Hindlimb muscle (tissue), 1 donor: ENCODE results near the gene LYSMD1. TPM values are rescaled to one million over a fixed set of nuclear protein-coding genes. Genes with fewer than 3 reads are reported as not detected.
"Not testable (repeated sequence)": the region's sequence is repeated elsewhere in the genome, so short reads cannot be mapped to it uniquely, and the experiment has no call there.

Experiments
- DNase-seq: peaks from one replicate; pipeline ENCODE4 v3.0.0-alpha.2; 2013
- polyA plus RNA-seq: library from polyadenylated mRNA; unstranded; fragments of 120-200 nt; gene quantifications from one replicate; pipeline ENCODE4 v1.2.1, GENCODE V29; 2013; ENCODE audit not compliant: insufficient read length

Gene LYSMD1
- 12.2 TPM for polyA plus RNA-seq

DNA sequence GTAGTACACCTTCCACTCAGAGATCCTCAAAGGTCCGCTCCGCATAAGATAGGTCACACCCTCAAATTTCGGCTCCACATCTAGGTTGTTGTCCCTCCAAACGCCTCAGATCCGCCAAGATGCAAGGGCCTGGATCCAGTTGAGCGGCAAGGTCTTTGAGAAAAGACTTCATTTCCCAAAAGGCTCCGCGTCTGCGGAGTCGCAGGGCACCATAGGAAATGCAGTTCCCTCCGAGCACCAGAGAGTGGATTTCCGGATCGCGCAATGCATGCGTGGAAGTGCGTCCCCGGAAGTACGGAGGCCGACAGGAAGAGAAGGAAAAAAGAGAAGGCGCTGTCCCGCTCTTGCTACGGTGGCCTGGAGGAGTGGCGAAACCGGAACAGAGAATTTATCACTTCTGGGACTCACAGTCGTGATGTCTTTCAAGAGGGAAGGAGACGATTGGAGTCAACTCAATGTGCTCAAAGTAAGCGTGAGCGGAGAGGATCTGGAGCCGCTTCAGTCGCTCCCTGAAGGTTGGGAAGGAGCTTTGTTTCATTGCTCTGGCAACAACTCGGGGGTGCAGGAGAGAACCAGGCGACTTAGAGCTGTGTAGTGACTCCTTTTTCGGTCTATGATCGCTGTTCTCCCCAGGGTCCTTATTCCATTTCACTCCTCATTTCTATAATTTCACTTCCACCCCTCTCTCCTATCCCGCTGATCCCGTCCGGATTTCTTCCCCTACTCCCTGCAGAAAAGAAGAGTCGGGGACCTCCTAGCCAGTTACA, at the start of gene LYSMD1, which contains the start of gene SCNM1:
TSS of gene LYSMD1 (minus strand) at position 165 of the 767 bp plus-strand sequence. CDS start 644 bp downstream, outside the sequence.
TSS of gene SCNM1 (plus strand) at position 407 of the 767 bp plus-strand sequence. CDS start at position 416, 9 bp downstream.
- peak; percentile 99 for DNase-seq

- no peak for DNase-seq
Observed at GRCh38 chr1:151213560-151213959, 47.9 kb upstream of the LYSMD1 start.

GRCh38 chr1:151211972-151212705, 46.4 kb upstream of the LYSMD1 start:
- no peak for DNase-seq

DNA sequence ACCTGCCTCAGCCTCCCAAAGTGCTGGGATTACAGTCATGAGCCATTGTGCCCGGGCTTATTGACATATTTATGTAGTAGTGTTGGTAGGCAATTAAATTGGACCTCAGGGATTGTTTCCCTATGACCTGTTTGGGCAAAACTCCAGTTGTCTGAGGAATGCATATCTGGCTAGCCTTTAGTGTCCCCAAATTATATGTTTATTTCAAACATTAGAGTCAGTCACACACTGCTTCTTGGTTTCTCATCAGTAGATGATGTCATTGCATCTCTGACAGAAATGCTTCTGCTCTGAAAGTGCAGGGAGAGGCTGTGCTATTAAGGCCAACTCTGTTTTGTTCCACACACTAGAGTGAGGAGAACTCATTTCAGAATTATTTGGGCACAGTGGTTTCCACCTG, 45.1 kb upstream of the LYSMD1 start:
- DNase-seq, result no peak

DNA sequence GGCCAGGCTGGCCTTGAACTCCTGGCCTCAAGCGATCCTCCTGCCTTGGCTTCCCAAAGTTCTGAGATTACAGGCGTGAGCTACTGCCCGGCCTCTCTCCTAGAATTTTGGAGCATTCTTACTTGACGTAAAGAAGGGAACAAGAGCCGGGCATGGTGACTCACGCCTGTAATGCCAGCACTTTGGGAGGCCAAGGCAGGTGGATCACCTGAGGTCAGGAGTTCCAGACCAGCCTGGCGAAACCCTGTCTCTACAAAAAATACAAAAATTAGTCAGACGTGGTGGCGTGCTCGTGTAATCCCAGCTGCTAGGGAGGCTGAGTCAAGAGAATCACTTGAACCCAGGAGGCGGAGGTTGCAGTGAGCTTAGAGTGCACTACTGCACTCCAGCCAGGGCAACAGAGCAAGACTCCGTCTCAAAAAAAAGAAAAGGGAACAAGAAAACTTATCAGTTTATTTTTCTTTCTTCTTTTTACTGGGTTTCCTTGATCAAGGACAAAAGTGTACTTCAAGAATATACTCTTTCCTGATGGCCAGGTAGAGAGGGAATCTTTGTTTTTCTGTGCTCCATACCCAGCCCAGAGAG, 39.8 kb upstream of the LYSMD1 start:
- DNase-seq, result not testable (repeated sequence)

- peak; percentile 33 for DNase-seq
Observed at GRCh38 chr1:151199873-151200581, 34.3 kb upstream of the LYSMD1 start.

DNA sequence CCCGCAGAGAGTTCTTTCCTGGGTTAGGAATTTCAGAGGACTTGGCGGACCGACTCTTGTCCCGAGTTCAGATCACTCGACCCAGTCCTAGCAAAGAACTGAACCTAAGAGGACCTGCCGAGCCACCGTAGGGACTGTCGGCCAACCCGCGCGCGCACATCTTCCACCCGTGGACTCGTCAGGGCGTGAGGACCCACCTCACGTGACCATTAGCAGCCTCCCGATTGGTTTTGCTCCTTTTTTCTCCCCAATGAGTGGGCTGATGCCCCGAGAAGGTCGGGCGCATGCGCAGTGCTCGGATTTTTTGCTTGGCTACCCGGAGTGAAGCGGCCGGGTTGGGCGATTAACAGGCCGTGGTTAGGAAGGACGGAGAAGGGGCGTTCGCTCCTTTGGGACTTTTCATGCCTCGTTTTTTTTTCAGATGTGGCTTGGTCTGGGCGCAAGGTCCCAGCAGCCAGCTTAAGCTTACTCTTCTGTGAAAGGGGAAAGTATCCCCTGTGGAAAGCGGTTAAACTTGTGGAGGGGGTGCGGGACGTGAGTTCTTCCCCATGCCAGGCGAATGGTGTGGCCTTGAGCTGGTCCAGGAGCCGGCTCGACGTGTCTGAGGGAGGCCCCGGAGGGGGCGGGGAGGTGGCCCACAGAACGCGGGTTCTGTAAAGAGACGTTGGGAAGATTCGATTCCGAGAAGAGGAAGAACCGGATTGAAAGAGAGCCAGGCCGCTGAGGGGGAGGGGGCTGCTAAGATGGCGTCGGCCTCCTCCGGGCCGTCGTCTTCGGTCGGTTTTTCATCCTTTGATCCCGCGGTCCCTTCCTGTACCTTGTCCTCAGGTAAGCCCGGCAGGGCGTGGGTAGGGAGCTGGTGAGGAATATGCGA, 32.8 kb upstream of the LYSMD1 start, which contains the start of gene PIP5K1A:
TSS of gene PIP5K1A (plus strand) at position 299 of the 874 bp plus-strand sequence. CDS start at position 744, 445 bp downstream.
- peak; percentile 98 for DNase-seq

- DNase-seq, result no peak
Observed at GRCh38 chr1:151197863-151198253, 32.2 kb upstream of the LYSMD1 start.

- peak; percentile 76 for DNase-seq
Observed at GRCh38 chr1:151196292-151196800, 30.6 kb upstream of the LYSMD1 start.

GRCh38 chr1:151194894-151195594, 29.3 kb upstream of the LYSMD1 start:
- not testable (repeated sequence) for DNase-seq

DNA sequence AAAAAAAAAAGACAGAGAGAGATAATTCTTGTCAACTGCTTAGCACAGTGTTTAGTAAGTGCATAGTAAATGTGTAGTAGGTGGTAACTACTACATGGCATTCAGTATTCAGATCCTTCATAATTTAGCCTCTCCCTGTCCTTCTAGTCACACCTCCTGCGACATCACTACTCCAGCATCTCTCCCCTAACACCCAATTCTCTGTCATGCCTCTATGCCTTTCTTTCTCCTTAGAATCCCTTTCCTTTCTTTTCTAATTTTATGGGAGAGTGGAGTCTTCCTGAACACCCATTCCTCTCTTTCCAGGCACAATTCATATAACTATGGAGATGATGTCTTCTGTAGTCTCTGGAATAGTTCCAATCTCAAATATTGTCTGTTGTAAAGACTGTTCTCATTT, 28.2 kb upstream of the LYSMD1 start:
- no peak for DNase-seq

GRCh38 chr1:151193304-151193703, 27.6 kb upstream of the LYSMD1 start:
- DNase-seq, result no peak

GRCh38 chr1:151192047-151192446, 26.3 kb upstream of the LYSMD1 start:
- DNase-seq, result no peak

DNA sequence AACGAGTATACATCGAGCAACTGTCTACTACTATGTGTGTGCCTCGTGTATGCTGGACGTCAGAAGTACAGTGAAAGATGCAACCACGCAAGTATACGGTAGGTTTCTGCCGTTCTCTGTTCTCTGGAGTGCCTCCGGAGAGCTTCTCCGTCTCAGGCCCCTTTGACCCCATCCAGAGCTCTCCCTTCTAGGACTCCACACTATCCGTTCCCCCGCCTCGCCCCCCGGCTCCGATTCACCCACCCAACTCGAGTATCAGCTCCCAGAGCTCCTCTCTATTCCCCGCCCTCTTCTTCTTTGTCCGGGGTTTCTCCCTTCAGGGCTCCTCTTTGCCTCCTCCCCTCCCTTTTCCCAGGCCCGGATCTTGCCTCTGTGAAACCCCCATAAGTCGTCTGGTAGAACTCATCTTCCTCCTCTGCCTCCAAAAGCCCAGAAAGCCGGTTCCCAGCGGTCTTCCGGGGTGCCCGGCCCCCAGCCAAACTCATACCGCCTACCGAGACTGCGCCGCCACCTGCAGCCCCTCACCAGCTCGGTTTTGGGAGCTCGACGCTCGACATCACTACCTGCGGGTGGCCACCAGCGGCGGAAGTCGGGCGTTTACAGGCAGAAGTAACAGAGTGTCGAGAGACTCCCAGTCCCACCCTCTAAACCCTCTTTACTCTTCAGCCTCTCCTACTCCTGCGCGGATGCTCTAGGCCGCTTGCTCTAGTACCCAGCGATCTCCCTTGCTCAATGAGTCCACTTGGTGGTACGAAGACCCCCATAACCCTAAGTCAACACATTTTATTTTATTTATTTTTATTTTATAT, 24.1 kb upstream of the LYSMD1 start, which contains the start of gene VPS72:
TSS of gene VPS72 (minus strand) at position 561 of the 809 bp plus-strand sequence. CDS start at position 485, 76 bp downstream.
- peak; percentile 89 for DNase-seq

GRCh38 chr1:151188667-151189066, 23.0 kb upstream of the LYSMD1 start:
- DNase-seq, result not testable (repeated sequence)

- DNase-seq, result no peak
Observed at GRCh38 chr1:151187205-151187604, 21.5 kb upstream of the LYSMD1 start.

- DNase-seq, result no peak
Observed at GRCh38 chr1:151184211-151184610, 18.5 kb upstream of the LYSMD1 start.

DNA sequence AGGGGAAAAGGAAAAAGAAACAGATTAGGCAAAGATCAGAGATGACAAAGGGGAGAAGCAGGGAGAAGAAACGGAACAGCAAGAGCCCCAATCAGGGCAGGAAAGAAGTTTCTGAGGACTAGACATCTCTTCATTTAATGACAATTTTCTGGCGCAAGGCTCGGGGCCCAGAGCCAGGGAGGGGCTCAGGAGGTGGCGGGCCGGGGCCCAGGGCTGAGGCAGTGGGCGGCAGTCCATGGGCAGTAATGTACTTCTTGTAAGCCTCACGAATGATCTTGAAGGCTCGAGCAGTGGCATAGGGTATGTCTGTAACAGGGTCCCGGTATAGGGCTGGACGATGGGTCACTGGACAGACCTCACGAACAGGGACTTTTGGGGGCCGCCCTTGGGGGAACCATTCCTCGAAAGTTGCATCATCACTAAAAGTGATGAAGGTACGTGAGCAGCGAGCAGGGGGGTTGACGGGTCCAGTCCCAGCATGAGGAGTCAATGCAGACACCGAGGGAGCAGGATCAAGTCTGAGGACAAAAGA, 10.9 kb upstream of the LYSMD1 start:
- DNase-seq, result no peak

- DNase-seq, result no peak
Observed at GRCh38 chr1:151175863-151176262, 10.2 kb upstream of the LYSMD1 start, which contains the start of gene TMOD4. Gene TMOD4 (minus strand): TSS chr1:151175981. CDS start chr1:151174875, 1,106 bp downstream.
